Stimulated activated CD8-positive, alpha-beta memory T cell treated with anti-CD3 and anti-CD28 coated beads, Interleukin-15, amount 100 ng/mL, for 24 hours (primary cell): ENCODE results near the gene TJAP1.
A peak's percentile ranks its signal among the peaks of the same experiment; 100 is the strongest.
"Not testable (repeated sequence)": the region's sequence is repeated elsewhere in the genome, so short reads cannot be mapped to it uniquely, and the experiment has no call there.

ENCODE experiments used
- DNase-seq: peaks from one replicate; pipeline ENCODE4 v3.0.0-alpha.2; 2020; ENCODE audit warnings: low read depth

The TJAP1 gene

DNA sequence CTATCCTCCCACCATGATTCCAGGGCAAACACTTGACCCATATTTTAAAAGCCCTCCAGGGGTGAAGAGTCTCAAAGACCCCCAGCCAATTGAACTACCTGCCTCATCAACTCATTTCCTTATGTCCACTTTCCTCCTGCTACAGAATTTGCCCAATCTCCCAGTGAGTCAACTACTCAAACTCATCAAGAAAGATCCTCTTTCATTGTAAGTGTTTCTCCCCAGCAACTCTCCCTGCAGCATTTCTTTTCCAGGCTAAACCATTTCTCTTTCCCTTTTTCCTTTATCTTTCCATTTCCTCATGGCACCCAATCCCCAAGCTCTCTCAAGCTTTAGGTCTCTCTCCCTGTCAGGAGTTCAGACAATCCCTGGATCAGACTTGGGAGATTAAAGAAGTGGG is 23.5 kb upstream of the TJAP1 start:
- no peak for DNase-seq

DNA sequence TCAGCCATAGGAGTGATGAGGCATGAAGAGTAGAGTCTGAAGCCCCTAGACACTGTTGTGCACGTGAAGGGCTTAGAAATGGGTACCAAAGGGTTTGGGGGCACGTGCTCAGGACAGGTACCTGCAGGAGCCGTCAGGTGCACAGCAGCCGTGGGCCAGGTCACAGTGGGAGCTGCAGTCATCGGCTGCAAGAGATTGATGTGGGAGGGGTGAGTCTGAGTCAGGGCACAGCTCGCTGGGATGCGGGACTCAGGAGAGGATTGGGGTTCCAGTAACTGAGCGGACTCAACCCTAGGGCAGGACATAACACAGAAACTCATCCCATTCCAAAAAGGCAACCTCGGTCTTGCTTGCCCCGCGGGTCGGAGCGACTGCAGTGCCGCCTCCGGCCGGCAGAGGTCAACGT is 23.1 kb upstream of the TJAP1 start:
- no peak for DNase-seq

- DNase-seq = peak; percentile 39
Observed at GRCh38 chr6:43454696-43455530, 22.5 kb upstream of the TJAP1 start.

DNA sequence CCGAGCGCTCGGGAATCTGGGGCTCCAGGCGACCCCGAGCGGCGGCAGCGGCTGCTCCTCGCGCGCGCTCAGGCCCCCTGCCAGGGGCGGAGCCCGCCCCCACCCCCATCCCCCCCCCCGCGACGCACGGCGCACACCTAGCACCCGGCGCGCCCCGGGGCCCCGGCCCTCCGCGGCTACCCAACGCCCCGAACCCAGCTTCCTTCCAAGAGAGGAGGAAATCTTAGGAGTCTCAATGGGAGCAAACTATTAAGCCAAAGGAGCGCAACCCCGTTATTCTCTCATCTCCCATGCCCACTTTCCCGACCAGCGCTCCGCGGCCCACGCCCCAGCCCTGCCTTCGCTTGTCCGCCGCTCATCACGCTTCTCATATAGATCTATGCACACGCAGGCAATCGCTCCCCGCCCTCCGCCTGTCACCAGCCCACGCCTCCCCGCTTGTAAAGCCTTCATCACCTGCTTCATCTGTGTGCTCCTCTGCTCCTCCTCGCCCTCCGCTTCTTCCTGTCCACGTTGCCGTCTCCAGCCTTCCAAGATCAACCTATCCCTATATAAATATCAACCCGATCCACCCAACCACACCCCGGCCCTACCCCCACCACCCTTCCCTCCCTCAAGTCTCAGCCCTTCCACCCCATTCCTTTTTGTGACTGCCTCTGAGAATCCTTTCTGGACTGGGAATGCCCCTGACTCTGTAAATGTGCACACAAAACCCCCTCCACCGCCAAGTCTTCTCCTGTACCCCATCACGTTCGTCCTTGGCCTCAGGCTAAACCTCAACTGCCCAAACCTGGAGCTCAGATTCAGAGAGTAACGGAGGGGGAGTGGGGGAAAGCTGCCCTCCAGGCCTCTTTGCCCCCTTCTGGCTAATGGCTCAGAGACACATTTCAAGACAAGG is 21.6 kb upstream of the TJAP1 start, which contains the start of gene DLK2:
TSS of gene DLK2 (minus strand) at position 18 of the 898 bp plus-strand sequence. CDS start 723 bp downstream, outside the sequence.
- DNase-seq = peak; percentile 42

GRCh38 chr6:43457643-43458042 is 19.7 kb upstream of the TJAP1 start:
- no peak for DNase-seq

GRCh38 chr6:43458154-43458553 is 19.2 kb upstream of the TJAP1 start:
- DNase-seq = not testable (repeated sequence)

GRCh38 chr6:43459535-43459934 is 17.8 kb upstream of the TJAP1 start:
- DNase-seq = no peak

DNA sequence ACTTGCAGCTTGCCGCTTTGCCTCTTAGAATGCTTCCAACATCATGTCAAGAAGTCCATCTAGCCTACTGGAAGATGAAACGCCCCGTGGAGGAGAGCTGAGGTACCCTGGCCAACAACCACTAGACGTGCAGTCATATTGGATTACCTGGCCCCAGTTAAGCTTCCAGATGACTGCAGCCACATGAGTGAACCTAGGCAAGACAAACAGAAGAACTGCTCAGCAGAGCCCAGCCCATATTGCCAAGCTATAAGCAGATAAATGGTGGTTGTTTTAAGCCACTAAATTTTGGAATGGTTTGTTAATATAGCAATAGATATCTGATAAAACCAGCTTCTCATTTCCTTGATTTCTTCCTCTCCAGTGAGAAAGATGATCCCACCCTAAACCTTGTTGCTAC is 17.3 kb upstream of the TJAP1 start:
- no peak for DNase-seq

DNA sequence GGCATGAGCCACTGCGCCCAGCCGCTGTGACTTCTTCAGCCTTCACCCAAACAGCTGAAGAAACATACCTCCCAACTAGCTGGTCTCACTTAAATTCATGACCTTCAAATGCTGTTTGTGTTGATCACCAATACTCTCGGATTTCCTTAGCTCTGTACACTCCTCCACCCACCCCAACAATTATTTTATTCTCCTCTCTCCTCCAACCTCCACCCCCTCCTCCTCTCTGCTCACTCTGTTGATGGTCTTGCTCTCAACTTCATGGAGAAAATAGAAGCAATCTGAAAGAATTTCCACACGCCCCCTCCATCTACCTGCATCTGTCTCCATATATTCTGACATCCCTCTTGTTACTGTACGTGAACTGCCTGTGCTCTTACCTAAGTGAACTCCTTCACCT is 15.4 kb upstream of the TJAP1 start:
- DNase-seq = no peak

- DNase-seq = no peak
Observed at GRCh38 chr6:43464337-43464736, 13.0 kb upstream of the TJAP1 start.

DNA sequence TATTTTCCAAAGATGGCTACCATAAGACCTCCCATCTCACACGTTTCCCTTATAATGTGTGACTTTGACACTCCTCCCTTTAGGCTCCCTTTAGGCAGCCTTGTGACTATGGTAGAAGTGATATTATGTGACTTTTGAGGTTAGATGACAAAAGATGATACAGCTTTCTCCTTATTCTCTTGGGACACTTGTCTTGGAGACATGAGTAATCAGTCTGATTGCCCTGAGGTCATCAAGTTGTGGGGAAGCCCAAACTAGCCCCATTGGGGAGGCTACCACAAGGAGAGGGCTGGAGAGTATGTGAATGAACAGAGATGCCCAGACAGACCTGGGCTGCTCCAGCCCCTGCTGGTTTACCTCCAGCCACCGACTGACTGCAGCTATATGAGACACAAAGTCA is 11.4 kb upstream of the TJAP1 start:
- DNase-seq = no peak

GRCh38 chr6:43467265-43467664 is 10.1 kb upstream of the TJAP1 start:
- DNase-seq = not testable (repeated sequence)

DNA sequence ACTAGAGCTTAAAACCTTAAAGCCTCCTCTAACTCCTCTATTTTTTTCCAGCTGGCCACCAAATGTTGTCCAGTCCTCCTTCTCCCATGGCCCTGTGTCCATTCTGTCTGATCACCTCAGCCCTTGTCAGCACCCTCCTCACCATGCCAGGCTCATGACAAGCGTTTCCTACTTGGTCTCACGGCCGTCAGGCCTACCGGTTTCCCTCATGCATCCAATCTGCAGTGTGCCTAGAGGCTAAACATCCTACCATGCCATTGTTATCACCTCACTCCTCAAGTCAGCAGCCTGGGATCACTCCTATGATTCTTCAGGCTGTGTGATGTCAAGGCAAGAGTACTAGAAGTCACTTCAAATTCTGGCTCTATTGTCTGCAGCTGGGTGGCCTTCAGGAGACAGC is 9.6 kb upstream of the TJAP1 start:
- DNase-seq = no peak

DNA sequence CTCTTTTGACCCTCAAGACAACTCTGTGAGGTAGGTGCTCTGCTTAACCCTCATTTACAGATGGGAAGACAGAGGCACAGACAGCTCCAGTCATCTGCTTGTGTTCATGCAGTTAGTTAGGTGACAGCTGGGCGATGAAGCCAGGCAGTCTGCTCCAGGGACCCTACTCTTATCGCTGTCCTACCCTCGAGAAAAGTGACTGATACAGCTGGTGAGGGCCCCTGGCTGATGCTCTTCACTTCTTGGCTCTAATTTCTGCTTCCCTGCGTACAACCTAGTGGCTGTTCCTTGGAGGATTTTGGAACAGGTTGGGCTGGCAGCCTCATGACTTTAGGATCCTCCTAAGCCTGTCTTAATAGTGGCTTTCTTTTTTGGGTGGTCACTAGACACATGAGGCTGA is 9.1 kb upstream of the TJAP1 start:
- no peak for DNase-seq

DNA sequence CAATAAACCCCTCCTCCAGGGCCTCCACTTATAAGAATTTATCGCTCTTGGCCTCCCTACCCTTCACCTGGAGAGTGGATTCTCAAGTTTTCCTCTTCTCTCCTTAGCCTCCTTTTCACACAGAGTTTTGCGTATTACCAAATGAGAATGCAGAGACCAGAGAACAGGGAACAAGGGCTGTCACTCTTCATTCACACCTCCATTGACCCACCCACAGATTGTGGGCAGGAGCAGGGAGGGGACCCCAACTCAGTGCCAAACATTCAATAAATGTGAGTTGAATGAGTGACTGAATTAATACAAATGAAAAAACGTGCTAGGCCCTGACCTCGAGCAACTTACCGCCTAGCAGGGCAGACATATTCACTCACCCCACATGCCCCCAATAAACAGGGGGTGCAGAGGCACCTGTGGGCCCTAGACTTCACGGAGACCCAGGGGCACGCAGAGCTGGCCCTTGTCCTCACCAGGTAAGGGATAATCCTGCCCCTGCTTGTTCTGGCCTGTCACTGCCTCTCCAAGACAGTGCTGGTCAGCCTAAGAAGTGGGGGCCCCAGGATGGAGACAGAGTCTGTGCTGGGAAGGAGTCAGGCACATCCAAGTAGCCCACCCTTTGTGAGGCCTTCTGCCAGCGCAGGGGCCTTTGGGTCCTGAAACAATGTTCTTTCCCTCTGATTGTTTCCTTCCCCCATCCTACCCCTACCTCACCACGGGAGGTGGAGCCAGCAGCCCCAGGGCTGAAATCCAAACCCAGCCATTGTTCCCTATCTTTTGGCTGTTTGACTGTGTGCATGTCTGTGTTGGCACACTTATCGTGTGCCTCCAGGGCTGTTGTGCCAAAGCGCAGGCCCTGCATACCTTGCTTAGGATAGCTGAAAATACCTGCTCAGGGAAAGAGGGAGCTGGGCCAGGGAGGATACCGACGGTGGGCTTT is 8.4 kb upstream of the TJAP1 start:
- DNase-seq = no peak

GRCh38 chr6:43469947-43470346 is 7.4 kb upstream of the TJAP1 start:
- no peak for DNase-seq

DNA sequence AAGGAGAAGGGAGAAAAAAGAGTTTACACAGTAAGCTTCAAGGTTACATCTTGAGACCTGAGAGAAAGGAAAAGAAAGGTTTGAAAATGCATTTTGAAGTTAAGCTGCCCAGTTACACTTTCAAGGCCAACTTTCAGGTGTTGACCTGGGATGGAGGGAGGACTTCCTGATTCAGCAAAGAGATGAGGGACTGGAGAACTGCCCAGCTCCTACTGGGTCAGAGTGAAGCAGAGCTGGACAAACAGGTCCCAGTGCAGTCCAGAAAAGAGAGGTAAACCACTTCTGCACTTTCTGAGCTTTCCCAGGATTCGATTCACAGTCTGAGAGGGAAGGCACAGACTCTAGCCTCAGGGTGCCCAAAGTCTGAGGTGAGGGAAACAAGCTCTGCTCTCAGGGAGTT is 6.0 kb upstream of the TJAP1 start:
- no peak for DNase-seq

DNA sequence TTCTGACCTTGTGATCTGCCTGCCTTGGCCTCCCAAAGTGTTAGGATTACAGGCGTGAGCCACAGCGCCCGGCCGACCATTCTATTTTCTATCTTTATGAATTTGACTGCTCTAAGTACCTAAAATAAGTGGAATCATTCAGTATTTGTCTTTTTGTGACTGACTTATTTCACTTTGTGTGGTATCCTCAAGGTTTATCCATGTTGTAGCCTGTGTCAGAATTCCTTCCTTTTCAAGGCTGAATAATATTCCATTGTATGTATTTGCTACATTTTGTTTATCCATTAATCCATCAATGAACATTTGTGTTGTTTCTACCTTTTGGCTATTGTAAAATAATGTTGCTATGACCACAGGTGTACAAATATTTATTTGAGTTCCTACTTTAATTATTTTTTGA is 4.9 kb upstream of the TJAP1 start:
- no peak for DNase-seq

GRCh38 chr6:43475516-43475915 is 1.9 kb upstream of the TJAP1 start:
- no peak for DNase-seq

DNA sequence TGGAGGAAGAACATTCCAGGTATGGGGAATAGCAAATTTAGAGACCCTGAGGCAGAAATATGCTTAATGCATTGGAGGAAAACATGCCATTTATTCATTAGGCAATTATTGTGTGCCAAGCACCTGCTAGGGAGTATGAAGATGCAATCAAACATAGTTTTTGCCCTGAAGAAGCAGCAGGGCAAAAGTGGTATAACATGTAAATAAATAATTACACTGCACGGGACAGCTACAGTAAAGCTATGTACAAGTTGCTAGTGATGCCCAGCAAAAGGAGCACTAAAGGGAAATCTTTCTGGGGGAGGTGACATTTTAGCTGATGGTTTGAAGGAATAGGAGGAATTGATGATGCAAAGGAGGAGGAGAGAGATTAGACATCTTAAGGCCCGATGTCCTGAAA is 624 bp upstream of the TJAP1 start:
- no peak for DNase-seq

- DNase-seq = no peak
Observed at GRCh38 chr6:43478008-43478372, 620 bp downstream of the TJAP1 start.

DNA sequence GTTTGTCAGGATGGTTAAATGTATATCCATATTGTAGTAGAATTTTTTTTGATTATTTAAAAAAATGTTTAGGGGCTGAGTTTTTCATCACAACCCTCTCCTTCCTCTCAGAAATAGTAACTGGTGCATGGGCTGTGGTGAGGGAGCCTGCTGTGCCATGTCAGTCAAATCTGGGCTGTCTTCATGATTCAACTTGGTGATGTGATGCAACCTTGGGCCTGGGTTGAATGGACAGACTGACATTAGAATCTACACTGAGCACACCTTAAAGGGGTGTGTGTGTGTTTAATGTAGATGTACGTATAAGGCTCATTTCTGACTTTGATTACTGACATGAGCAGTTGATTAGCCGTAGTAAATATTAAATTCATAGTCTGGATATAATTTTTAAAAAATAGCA is 3.7 kb downstream of the TJAP1 start:
- no peak for DNase-seq
